GM20000 (cell line): Measurements from ENCODE around the gene MMP2.

Source experiments
- DNase-seq: peaks from one replicate; pipeline ENCODE4 v3.0.0; 2012; ENCODE audit warnings: low spot score
- TF ChIP-seq, protein P1 (sequence below): IDR thresholded peaks from 2 replicates; pipeline ENCODE4 v1.5.1; 2012; ENCODE audit warnings: mild to moderate bottlenecking, control low read depth; ENCODE audit errors: extremely low read depth, missing control alignments

The MMP2 gene

GRCh38 chr16:55478827-55479429, at the start of gene MMP2:
MMP2 (plus strand) TSS chr16:55479198; CDS start chr16:55479480, 282 bp downstream.
- no peak for DNase-seq
- TF ChIP-seq, protein P1, sequence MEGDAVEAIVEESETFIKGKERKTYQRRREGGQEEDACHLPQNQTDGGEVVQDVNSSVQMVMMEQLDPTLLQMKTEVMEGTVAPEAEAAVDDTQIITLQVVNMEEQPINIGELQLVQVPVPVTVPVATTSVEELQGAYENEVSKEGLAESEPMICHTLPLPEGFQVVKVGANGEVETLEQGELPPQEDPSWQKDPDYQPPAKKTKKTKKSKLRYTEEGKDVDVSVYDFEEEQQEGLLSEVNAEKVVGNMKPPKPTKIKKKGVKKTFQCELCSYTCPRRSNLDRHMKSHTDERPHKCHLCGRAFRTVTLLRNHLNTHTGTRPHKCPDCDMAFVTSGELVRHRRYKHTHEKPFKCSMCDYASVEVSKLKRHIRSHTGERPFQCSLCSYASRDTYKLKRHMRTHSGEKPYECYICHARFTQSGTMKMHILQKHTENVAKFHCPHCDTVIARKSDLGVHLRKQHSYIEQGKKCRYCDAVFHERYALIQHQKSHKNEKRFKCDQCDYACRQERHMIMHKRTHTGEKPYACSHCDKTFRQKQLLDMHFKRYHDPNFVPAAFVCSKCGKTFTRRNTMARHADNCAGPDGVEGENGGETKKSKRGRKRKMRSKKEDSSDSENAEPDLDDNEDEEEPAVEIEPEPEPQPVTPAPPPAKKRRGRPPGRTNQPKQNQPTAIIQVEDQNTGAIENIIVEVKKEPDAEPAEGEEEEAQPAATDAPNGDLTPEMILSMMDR = no peak

DNA sequence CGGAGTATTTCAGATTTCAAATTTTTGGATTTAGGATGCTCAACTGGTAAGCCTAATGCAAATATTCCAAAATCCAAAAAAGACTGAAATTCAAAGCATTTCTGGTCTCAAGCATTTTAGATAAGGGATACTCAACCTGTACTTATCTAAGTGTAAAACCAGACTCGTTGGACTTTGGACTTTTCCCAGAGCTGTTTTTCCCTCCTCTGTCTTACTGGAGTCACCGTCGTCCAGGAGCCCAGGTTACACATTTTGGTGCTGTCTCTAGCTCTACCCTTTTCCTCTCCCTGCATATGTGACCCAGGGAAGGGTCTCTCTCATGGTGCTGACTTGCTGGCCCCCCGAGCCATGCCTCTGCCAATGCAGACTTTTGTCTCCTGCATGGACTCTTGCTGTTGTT, 46.0 kb upstream of the MMP2 start:
- no peak for DNase-seq
- TF ChIP-seq, protein P1 = no peak

DNA sequence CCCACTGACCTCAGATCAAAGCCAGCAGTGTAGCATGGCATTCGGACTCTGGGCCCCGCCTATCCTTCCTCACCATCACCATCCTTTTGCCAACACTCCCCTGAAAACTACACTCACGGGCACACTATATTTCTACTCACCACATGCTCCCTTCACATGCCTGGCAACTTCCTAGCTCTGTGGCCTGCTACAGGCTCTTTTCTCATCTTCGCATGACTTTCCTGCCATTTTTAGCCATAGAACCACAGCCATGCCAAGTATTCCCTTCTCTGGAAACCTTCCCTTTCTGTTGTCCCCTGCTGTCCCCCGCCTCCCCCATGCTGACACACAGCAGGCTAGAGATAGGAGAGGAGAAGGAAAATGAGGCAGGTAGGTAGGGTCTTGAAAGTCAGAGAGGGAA, 45.5 kb upstream of the MMP2 start:
- no peak for DNase-seq
- TF ChIP-seq, protein P1 = no peak

- TF ChIP-seq, protein P1 = no peak
- DNase-seq = no peak
Observed at GRCh38 chr16:55434000-55434399, 45.0 kb upstream of the MMP2 start.

DNA sequence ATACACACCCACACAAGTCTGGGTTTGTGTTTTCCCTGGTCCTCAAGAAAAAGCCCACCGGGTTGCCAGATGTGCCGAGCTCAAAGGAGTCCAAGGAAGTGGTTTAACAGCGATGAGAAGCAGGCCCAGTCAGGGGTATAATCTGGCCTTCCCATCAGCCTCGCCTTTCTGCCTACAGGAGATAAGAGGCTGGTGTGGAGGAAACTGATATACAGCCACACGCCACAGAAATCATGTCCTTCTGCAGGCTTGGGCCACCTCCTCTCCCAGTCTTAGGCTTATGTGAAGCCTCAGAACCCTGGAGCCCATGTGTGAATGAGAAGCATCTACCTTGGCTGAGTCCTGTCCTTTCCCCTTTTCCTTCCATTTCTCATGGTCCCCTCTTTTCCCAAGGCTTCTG, 43.6 kb upstream of the MMP2 start:
- TF ChIP-seq, protein P1 = no peak
- DNase-seq = no peak

GRCh38 chr16:55436587-55436986, 42.4 kb upstream of the MMP2 start:
- TF ChIP-seq, protein P1 = no peak
- DNase-seq = no peak

DNA sequence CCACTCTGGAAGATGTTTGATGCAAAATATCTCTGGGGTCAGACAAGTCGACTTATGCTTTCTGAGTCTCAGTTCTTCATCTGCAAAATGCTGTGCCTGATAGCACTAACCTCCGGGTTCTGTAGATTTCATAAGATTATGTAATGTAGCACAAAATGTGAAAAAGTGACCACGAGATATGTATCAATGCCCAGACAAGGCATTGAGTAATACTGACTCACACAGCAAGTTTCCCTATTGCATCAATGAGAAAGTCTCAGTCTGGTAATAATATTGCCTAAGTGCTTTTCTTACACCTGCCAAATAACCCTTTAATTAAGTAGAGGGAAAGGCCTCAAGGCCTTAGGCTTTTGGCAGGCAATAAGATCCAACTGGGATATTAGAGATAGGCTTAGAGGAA, 41.4 kb upstream of the MMP2 start:
- TF ChIP-seq, protein P1 = no peak
- peak; percentile 12 for DNase-seq
